GM20431 (cell line): Measurements from ENCODE around the gene LOXL1.

ENCODE experiments used
- in situ Hi-C: fragments of 300-500 bp; cut with MseI, MboI; formaldehyde crosslinking; loops from one replicate; pipeline ENCODE4 v1.15.0; 2020; ENCODE audit warnings: low sequenced_read_pairs; ENCODE audit not compliant: unreplicated experiment

The LOXL1 gene

GRCh38 chr15:73899197-73900094 is 26.8 kb upstream of the LOXL1 start:
- in situ Hi-C loops, result no loop called here

GRCh38 chr15:73900095-73900712 is 26.1 kb upstream of the LOXL1 start:
- in situ Hi-C loops, result no loop called here

GRCh38 chr15:73901126-73901810 is 25.0 kb upstream of the LOXL1 start:
- in situ Hi-C loops, result no loop called here

- in situ Hi-C loops, result no loop called here
Observed at GRCh38 chr15:73902121-73903020, 23.9 kb upstream of the LOXL1 start.

GRCh38 chr15:73904026-73904815 is 22.0 kb upstream of the LOXL1 start:
- in situ Hi-C loops, result no loop called here

- in situ Hi-C loops, result no loop called here
Observed at GRCh38 chr15:73905225-73905827, 20.9 kb upstream of the LOXL1 start.

GRCh38 chr15:73906346-73907034 is 19.8 kb upstream of the LOXL1 start:
- in situ Hi-C loops, result no loop called here

- in situ Hi-C loops, result no loop called here
Observed at GRCh38 chr15:73907035-73907408, 19.2 kb upstream of the LOXL1 start.

GRCh38 chr15:73908030-73908821 is 18.0 kb upstream of the LOXL1 start:
- in situ Hi-C loops, result no loop called here

GRCh38 chr15:73908822-73909122 is 17.5 kb upstream of the LOXL1 start:
- in situ Hi-C loops, result no loop called here

- in situ Hi-C loops, result no loop called here
Observed at GRCh38 chr15:73909651-73910050, 16.6 kb upstream of the LOXL1 start.

- in situ Hi-C loops, result no loop called here
Observed at GRCh38 chr15:73910522-73911303, 15.5 kb upstream of the LOXL1 start.

- in situ Hi-C loops, result no loop called here
Observed at GRCh38 chr15:73912030-73912596, 14.1 kb upstream of the LOXL1 start.

- in situ Hi-C loops, result no loop called here
Observed at GRCh38 chr15:73914145-73914544, 12.1 kb upstream of the LOXL1 start.

GRCh38 chr15:73915082-73915481 is 11.2 kb upstream of the LOXL1 start:
- in situ Hi-C loops, result no loop called here

- in situ Hi-C loops, result no loop called here
Observed at GRCh38 chr15:73918784-73919183, 7.5 kb upstream of the LOXL1 start.

GRCh38 chr15:73919706-73920105 is 6.6 kb upstream of the LOXL1 start:
- in situ Hi-C loops, result no loop called here
